ENCODE results near the gene URB2.

Gene URB2

GRCh38 chr1:229623225-229623624 lies 2.8 kb upstream of the URB2 start:
- no peak for TF ChIP-seq CTCF (IDR thresholded peaks at IDR 0.05; ENCODE audit: low read depth, low read length, missing control alignments)
- DNase-seq (ENCODE audit: low read depth), result no peak
- no peak overlapping the region for H3K4me3 ChIP-seq (ENCODE audit: low read depth, low read length)

DNA sequence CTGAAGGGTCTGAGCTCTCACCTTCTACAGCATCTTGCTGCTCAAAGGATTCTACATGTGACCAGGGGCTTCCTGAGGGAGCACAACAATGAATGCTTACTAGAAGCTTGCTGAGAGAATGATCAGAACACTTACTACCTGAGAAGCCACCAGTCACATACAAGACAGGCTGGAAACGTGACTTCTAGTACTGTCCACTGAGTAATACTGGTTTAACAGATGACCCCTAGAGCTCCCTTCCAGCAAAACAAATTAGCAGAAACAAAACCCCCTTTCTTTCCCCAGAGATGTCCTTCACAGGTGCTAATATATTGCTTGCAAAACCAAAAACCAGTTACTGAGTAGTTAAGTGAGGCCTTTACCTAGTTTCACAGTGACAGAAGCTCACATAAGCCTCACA lies 2.2 kb upstream of the URB2 start:
- no peak for TF ChIP-seq CTCF (IDR thresholded peaks at IDR 0.05; ENCODE audit: low read depth, low read length, missing control alignments)
- no peak overlapping the region; the same call in 1 of the 2 replicates for H3K4me3 ChIP-seq (ENCODE audit: low read depth, low read length)
- DNase-seq (ENCODE audit: low read depth), result no peak

GRCh38 chr1:229624521-229625070 lies 1.5 kb upstream of the URB2 start:
- peak overlapping the region; percentile 90 for H3K4me3 ChIP-seq (ENCODE audit: low read depth, low read length)
- no peak for DNase-seq (ENCODE audit: low read depth)
- TF ChIP-seq CTCF (IDR thresholded peaks at IDR 0.05; ENCODE audit: low read depth, low read length, missing control alignments), result no peak

DNA sequence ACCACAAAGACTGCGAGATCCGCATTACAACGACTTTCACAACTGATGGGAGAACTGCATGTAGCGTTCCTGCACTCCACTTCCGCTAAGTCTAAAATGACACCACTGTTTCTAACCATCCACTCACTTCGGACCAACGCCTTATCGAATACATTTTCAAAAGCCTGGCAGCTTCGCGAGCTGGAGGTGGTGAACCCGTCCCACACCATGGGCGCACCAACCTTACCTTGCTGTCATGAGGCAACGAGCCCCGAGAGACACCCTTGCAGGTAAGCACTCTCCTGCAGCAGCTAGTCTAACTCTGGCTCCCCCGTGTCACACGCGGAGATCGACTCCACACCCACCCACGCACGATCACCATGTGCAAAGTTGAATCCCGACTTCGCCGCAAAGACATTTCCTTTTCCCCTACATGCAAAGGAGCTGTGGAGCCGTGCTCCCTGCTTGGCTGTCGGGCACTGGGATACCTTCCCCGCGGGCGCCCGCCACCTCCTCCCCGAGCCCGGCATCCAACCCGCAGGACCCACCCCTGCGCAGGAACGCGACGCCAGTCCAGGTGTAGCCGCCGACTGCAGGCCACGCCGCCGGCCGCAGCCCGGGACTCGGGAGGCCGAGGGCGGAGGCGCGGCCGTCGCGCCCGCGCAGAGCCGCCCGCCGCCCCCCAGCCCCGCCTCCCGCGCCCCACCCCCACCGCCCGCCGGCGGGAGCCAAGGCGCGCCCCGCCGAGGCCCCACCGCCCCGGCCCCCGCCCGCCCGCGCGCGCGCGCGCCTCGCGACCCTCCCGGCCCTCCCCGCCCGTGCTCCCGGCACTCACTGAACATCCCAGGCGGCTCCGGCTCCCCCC lies 754 bp upstream of the URB2 start:
- TF ChIP-seq CTCF (IDR thresholded peaks at IDR 0.05; ENCODE audit: low read depth, low read length, missing control alignments), result no peak
- DNase-seq (ENCODE audit: low read depth), result no peak
- H3K4me3 ChIP-seq (ENCODE audit: low read depth, low read length), result peak overlapping the region; percentile 90

- H3K4me3 ChIP-seq (ENCODE audit: low read depth, low read length), result peak overlapping the region; percentile 90
- TF ChIP-seq CTCF (IDR thresholded peaks at IDR 0.05; ENCODE audit: low read depth, low read length, missing control alignments), result no peak
- DNase-seq (ENCODE audit: low read depth), result no peak
These were observed 956 bp downstream of the URB2 start for GRCh38 chr1:229627003-229627402.

DNA sequence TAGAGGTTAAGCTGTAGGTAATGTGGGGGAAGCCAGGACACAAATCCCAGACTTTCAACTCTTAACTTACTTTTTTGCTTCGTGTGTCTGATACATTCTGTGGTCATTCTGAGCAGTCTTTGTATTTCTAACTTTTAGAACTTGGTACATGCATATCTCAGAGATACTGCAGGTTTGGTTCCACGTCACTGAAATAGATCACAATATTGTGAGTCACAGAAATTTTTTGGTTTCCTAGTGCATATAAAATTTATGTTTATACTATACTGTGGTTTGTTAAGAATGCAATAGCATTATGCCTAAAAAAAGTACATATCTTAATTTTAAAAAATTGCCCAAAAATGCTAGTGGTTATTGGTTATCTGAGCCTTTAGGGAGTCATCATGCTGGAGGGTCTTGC lies 3.2 kb downstream of the URB2 start:
- H3K4me3 ChIP-seq (ENCODE audit: low read depth, low read length), result no peak overlapping the region
- no peak for TF ChIP-seq CTCF (IDR thresholded peaks at IDR 0.05; ENCODE audit: low read depth, low read length, missing control alignments)
- DNase-seq (ENCODE audit: low read depth), result no peak

DNA sequence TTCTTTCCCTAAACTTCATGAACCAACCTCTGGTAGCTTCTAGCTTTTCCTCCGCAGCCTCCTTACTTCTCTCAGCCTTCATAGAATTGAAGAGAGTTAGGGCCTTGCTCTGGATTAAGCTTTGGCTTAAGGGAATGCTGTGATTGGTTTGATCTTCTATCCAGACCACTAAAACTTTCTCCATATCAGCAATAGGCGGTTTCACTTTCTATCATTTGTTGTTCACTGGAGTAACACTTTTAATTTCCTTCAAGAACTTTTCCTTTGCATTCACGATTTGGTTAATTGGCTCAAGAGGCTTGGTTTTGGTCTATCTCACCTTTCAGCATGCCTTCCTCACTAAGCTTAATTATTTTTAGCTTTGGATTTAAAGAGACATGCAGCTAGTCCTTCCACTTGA lies 5.1 kb downstream of the URB2 start:
- TF ChIP-seq CTCF (IDR thresholded peaks at IDR 0.05; ENCODE audit: low read depth, low read length, missing control alignments), result no peak
- no peak for DNase-seq (ENCODE audit: low read depth)
- H3K4me3 ChIP-seq (ENCODE audit: low read depth, low read length), result no peak overlapping the region
